HEK293 (cell line): ENCODE measurements around the gene BMP6.

Experiments used
- CTCF ChIA-PET: fragments of 350-600 bp; formaldehyde crosslinking; extraction: SDS; loops from one replicate; lab custom pipeline; 2021; ENCODE audit warnings: antibody characterized with exemption; lab: Yijun Ruan, JAX
- POLR2A ChIA-PET: fragments of 300-600 bp; formaldehyde crosslinking; extraction: SDS; loops from one replicate; lab custom pipeline; 2020; ENCODE audit warnings: antibody characterized with exemption, inconsistent platforms; lab: Yijun Ruan, JAX
- H3K27ac ChIP-seq: fragments of 200-500 bp; sonication (Bioruptor generic); 2 replicates; pipeline ENCODE4 v1.5.1; 2014; ENCODE audit warnings: low read depth, low read length, control low read depth, inconsistent platforms; ENCODE audit errors: extremely low read depth
- H3K36me3 ChIP-seq, 2 experiments: fragments of 200-500 bp in 1 of 2; sonication (Bioruptor generic) in 1 of 2; 1 replicate in 1 of 2; 2 replicates in 1 of 2; pipeline ENCODE4 v1.5.1; 2014 to 2017; ENCODE audit warnings: inconsistent platforms in 2 of 2, low read length in 2 of 2; ENCODE audit not compliant: control insufficient read depth in 2 of 2, insufficient read depth in 1 of 2
- H3K4me1 ChIP-seq: fragments of 200-500 bp; sonication (Bioruptor generic); 2 replicates; pipeline ENCODE4 v1.5.1; 2014; ENCODE audit warnings: mild to moderate bottlenecking, low read length, inconsistent platforms; ENCODE audit not compliant: control insufficient read depth, insufficient read depth
- H3K4me3 ChIP-seq: 2 replicates; pipeline ENCODE4 v1.5.1; 2011; ENCODE audit warnings: low read depth, mild to moderate bottlenecking, control low read depth, low read length, moderate library complexity
- H3K9me3 ChIP-seq: fragments of 200-500 bp; sonication (Bioruptor generic); 2 replicates; pipeline ENCODE4 v1.5.1; 2014; ENCODE audit warnings: low read depth, low read length, inconsistent platforms; ENCODE audit not compliant: control insufficient read depth, insufficient read depth
- BCL11B ChIP-seq: fragments of 450-650 bp; formaldehyde crosslinking; IDR thresholded peaks from 2 replicates; pipeline ENCODE4 v1.5.1; 2016; ENCODE audit warnings: low read depth, missing biosample characterization, missing genetic modification characterization
- KLF8 ChIP-seq: fragments of 450-650 bp; formaldehyde crosslinking; IDR thresholded peaks from 2 replicates; pipeline ENCODE4 v1.5.1; 2016; ENCODE audit warnings: missing biosample characterization, missing genetic modification characterization
- SETDB1 ChIP-seq: IDR thresholded peaks from one replicate; pipeline ENCODE4 v1.6.1; 2017; ENCODE audit warnings: mild to moderate bottlenecking, low read length, moderate library complexity, mixed read lengths; ENCODE audit not compliant: insufficient read length
- SP2 ChIP-seq: fragments of 450-650 bp; formaldehyde crosslinking; IDR thresholded peaks from 2 replicates; pipeline ENCODE4 v1.5.1; 2016; ENCODE audit warnings: missing biosample characterization, missing genetic modification characterization
- SP3 ChIP-seq: fragments of 450-650 bp; formaldehyde crosslinking; IDR thresholded peaks from 2 replicates; pipeline ENCODE4 v1.5.1; 2016; ENCODE audit warnings: missing biosample characterization, missing genetic modification characterization
- TCF7L2 ChIP-seq: IDR thresholded peaks from 2 replicates; pipeline ENCODE4 v1.6.1; 2011; ENCODE audit warnings: low read depth, mild to moderate bottlenecking, inconsistent platforms, low read length, moderate library complexity, borderline replicate concordance
- ZNF239 ChIP-seq: fragments of 450-650 bp; formaldehyde crosslinking; IDR thresholded peaks from 2 replicates; pipeline ENCODE4 v1.5.1; 2016; ENCODE audit warnings: missing biosample characterization, missing genetic modification characterization
- ZNF394 ChIP-seq: fragments of 450-650 bp; formaldehyde crosslinking; IDR thresholded peaks from 2 replicates; pipeline ENCODE4 v1.5.1; 2016; ENCODE audit warnings: missing biosample characterization, missing genetic modification characterization, mild to moderate bottlenecking, moderate library complexity, borderline replicate concordance
- ZNF473 ChIP-seq: fragments of 450-650 bp; formaldehyde crosslinking; IDR thresholded peaks from 2 replicates; pipeline ENCODE4 v1.5.1; 2017; ENCODE audit warnings: missing biosample characterization, missing genetic modification characterization
- ZNF48 ChIP-seq: fragments of 450-650 bp; formaldehyde crosslinking; IDR thresholded peaks from 2 replicates; pipeline ENCODE4 v1.5.1; 2016; ENCODE audit warnings: missing biosample characterization, missing genetic modification characterization
- ZNF561 ChIP-seq: fragments of 450-650 bp; IDR thresholded peaks from 2 replicates; pipeline ENCODE4 v1.5.1; 2018; ENCODE audit warnings: missing biosample characterization, missing genetic modification characterization, borderline replicate concordance
- ZNF626 ChIP-seq: fragments of 450-650 bp; sonication (Bioruptor Pico); formaldehyde crosslinking; IDR thresholded peaks from 2 replicates; pipeline ENCODE4 v1.5.1; 2018; ENCODE audit warnings: missing biosample characterization, missing genetic modification characterization, inconsistent platforms
- ZNF701 ChIP-seq: fragments of 450-650 bp; formaldehyde crosslinking; IDR thresholded peaks from 2 replicates; pipeline ENCODE4 v1.5.1; 2016; ENCODE audit warnings: missing biosample characterization, missing genetic modification characterization
- ZNF785 ChIP-seq: fragments of 450-650 bp; formaldehyde crosslinking; IDR thresholded peaks from 2 replicates; pipeline ENCODE4 v1.5.1; 2016; ENCODE audit warnings: missing biosample characterization, missing genetic modification characterization
- TF ChIP-seq, protein P1 (sequence below): fragments of 450-650 bp; formaldehyde crosslinking; IDR thresholded peaks from 2 replicates; pipeline ENCODE4 v1.5.1; 2016; ENCODE audit warnings: missing biosample characterization, missing genetic modification characterization
- TF ChIP-seq, protein P2 (sequence below): fragments of 450-650 bp; IDR thresholded peaks from 2 replicates; pipeline ENCODE4 v1.5.1; 2018; ENCODE audit warnings: missing biosample characterization, mild to moderate bottlenecking, missing genetic modification characterization
- TF ChIP-seq, protein P3 (sequence below): fragments of 450-650 bp; formaldehyde crosslinking; IDR thresholded peaks from 2 replicates; pipeline ENCODE4 v1.5.1; 2016; ENCODE audit warnings: missing biosample characterization, missing genetic modification characterization
- TF ChIP-seq, protein P4 (sequence below): fragments of 450-650 bp; formaldehyde crosslinking; IDR thresholded peaks from 2 replicates; pipeline ENCODE4 v1.5.1; 2017; ENCODE audit warnings: missing biosample characterization, missing genetic modification characterization

The BMP6 gene

DNA sequence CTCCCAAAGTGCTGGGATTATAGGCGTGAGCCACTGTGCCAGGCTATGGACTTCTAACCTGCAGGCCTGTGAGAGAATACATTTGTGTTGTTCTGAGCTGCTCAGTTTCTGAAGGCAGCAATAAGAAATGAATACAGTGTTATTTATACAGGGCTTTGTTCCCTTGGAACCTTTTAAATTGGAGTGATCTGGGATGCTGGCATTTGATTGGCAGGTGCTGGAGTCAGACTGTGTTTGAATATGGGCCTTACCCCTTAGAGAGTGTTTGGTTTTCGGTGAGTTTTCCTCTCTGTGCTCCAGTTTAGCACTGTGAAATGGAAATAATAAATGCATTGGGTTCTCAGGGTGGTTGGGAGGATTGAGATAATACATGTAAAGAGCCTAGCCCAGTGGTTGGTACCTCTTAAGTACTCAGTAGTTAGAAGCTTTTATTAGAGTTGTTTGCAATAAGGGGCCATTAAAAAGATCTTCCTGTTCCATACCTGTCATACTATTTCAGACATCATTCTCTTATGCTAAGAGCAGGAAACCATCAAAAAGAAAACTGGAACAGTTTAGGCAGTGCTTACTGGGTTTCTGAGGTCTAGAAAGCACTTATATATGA lies 22.1 kb downstream of the BMP6 start:
- CTCF ChIA-PET: interaction anchor here (0.6 to 1.6 kb wide), 5 partner anchors 11 to 955 kb away, joined by 3 to 7 read pairs (median 3); partner anchors contain the start of gene BMP6

DNA sequence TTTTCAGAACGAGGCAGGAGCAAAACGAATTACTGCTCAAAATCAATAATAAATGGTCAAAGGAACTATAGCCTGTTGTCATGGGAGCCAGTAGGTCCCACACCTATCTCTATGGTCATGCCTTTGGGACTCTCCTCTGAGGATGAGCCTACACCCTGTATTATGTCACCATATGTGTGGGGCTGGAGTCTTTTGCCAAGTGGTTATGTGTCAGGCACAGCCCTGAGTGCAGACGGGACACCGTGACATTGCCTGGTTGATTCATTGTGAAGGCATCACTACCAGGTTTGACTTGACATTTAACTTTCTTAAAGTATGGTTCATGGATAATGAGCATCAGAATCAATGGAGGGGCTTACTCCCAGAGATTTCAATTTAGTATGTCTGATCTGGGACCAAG lies 23.6 kb downstream of the BMP6 start:
- Histone ChIP-seq H3K4me3 (no peak overlapping the region), H3K4me1 (no peaks in the 10 kb centered on the region), H3K9me3 (no peaks in the 10 kb centered on the region), H3K36me3 (no peaks in the 10 kb centered on the region), H3K27ac (no peak overlapping the region)
- POLR2A ChIA-PET: no interaction called here
- TF ChIP-seq, protein P1, sequence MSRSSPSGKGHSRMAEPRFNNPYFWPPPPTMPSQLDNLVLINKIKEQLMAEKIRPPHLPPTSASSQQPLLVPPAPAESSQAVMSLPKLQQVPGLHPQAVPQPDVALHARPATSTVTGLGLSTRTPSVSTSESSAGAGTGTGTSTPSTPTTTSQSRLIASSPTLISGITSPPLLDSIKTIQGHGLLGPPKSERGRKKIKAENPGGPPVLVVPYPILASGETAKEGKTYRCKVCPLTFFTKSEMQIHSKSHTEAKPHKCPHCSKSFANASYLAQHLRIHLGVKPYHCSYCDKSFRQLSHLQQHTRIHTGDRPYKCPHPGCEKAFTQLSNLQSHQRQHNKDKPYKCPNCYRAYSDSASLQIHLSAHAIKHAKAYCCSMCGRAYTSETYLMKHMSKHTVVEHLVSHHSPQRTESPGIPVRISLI: no peak
- no peak for TF ChIP-seq ZNF473 (tag by site-specific recombination)
- CTCF ChIA-PET: interaction anchor here (1.0 kb wide), 1 partner anchor 17 kb away, joined by 3 read pairs; no protein-coding TSS in a partner anchor

More for the DNA sequence above, 22.1 kb downstream of the BMP6 start:
- no peak overlapping the region for H3K27ac ChIP-seq
- POLR2A ChIA-PET: interaction anchor here (1.1 kb wide), 1 partner anchor 158 kb away, joined by 3 read pairs; the partner anchor contains the start of gene SNRNP48
- no peak overlapping the region for H3K4me3 ChIP-seq
- no peaks in the 10 kb centered on the region for H3K4me1 ChIP-seq
- H3K9me3 ChIP-seq: no peaks in the 10 kb centered on the region
- H3K36me3 ChIP-seq: no peaks in the 10 kb centered on the region
- TF ChIP-seq ZNF394 (tag by site-specific recombination) (no peak), SP3 (tag by site-specific recombination) (no peak), SP2 (tag by site-specific recombination) (no peak), ZNF239 (tag by site-specific recombination) (no peak), TCF7L2 (no peak), SETDB1 (no peak)
- TF ChIP-seq, protein P2, sequence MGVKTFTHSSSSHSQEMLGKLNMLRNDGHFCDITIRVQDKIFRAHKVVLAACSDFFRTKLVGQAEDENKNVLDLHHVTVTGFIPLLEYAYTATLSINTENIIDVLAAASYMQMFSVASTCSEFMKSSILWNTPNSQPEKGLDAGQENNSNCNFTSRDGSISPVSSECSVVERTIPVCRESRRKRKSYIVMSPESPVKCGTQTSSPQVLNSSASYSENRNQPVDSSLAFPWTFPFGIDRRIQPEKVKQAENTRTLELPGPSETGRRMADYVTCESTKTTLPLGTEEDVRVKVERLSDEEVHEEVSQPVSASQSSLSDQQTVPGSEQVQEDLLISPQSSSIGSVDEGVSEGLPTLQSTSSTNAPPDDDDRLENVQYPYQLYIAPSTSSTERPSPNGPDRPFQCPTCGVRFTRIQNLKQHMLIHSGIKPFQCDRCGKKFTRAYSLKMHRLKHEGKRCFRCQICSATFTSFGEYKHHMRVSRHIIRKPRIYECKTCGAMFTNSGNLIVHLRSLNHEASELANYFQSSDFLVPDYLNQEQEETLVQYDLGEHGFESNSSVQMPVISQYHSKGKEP (tag by site-specific recombination): no peak
- TF ChIP-seq, protein P3, sequence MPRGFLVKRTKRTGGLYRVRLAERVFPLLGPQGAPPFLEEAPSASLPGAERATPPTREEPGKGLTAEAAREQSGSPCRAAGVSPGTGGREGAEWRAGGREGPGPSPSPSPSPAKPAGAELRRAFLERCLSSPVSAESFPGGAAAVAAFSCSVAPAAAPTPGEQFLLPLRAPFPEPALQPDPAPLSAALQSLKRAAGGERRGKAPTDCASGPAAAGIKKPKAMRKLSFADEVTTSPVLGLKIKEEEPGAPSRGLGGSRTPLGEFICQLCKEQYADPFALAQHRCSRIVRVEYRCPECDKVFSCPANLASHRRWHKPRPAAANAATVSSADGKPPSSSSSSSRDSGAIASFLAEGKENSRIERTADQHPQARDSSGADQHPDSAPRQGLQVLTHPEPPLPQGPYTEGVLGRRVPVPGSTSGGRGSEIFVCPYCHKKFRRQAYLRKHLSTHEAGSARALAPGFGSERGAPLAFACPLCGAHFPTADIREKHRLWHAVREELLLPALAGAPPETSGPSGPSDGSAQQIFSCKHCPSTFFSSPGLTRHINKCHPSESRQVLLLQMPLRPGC (tag by site-specific recombination): no peak

DNA sequence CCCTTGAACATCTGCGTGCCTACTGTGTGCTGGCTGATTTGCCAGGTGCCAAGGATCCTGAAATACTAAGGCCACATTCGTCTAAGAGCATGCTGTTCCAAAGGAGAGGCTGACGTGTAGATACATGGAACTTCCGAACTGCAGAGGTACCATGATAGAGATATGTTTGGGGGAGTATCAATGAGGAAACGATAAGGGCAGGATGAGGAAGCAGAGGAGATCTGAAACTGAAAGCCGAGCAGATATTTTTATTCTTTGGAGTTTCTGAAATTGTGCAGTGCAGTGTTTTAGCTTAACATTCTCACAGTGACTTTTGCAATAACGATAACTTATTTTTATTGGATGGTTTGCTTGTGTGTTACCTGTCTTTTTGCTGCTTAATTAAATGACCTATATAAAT lies 24.3 kb downstream of the BMP6 start:
- Histone ChIP-seq H3K9me3 (no peaks in the 10 kb centered on the region), H3K4me1 (no peaks in the 10 kb centered on the region), H3K27ac (no peak overlapping the region), H3K4me3 (no peak overlapping the region), H3K36me3 (no peaks in the 10 kb centered on the region)
- CTCF ChIA-PET: interaction anchor here (0.6 to 1.2 kb wide), 4 partner anchors 12 to 75 kb away, joined by 3 to 6 read pairs (median 3); no protein-coding TSS in a partner anchor
- POLR2A ChIA-PET: no interaction called here
- TF ChIP-seq ZNF701 (no peak), BCL11B (tag by site-specific recombination) (no peak), KLF8 (tag by site-specific recombination) (no peak), ZNF48 (no peak), ZNF561 (tag by site-specific recombination) (no peak), ZNF626 (tag by site-specific recombination) (no peak), ZNF785 (tag by site-specific recombination) (no peak)
- TF ChIP-seq, protein P4, sequence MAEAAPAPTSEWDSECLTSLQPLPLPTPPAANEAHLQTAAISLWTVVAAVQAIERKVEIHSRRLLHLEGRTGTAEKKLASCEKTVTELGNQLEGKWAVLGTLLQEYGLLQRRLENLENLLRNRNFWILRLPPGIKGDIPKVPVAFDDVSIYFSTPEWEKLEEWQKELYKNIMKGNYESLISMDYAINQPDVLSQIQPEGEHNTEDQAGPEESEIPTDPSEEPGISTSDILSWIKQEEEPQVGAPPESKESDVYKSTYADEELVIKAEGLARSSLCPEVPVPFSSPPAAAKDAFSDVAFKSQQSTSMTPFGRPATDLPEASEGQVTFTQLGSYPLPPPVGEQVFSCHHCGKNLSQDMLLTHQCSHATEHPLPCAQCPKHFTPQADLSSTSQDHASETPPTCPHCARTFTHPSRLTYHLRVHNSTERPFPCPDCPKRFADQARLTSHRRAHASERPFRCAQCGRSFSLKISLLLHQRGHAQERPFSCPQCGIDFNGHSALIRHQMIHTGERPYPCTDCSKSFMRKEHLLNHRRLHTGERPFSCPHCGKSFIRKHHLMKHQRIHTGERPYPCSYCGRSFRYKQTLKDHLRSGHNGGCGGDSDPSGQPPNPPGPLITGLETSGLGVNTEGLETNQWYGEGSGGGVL: no peak
